Glutamatergic neuron (in vitro differentiated cells): ENCODE measurements around the gene MTIF2. TPM values are rescaled to one million over a fixed set of nuclear protein-coding genes. Genes with fewer than 3 reads are reported as not detected.
"Not testable (repeated sequence)": the region's sequence is repeated elsewhere in the genome, so short reads cannot be mapped to it uniquely, and the experiment has no call there.

ENCODE experiments used
- DNase-seq: peaks from one replicate; pipeline ENCODE4 v3.0.0; 2022
- H3K27ac Mint-ChIP-seq: one replicate; pipeline ENCODE4 v1.8.0; 2020; ENCODE audit warnings: mild to moderate bottlenecking, mixed read lengths, inconsistent platforms; ENCODE audit not compliant: unreplicated experiment
- H3K27me3 Mint-ChIP-seq: one replicate; pipeline ENCODE4 v1.8.0; 2020; ENCODE audit warnings: mild to moderate bottlenecking, moderate library complexity, mixed read lengths, inconsistent platforms; ENCODE audit not compliant: unreplicated experiment
- H3K36me3 Mint-ChIP-seq: one replicate; pipeline ENCODE4 v1.8.0; 2020; ENCODE audit warnings: mild to moderate bottlenecking, mixed read lengths, inconsistent platforms; ENCODE audit not compliant: unreplicated experiment
- H3K4me1 Mint-ChIP-seq: one replicate; pipeline ENCODE4 v1.8.0; 2020; ENCODE audit warnings: mild to moderate bottlenecking, low read depth, mixed read lengths, inconsistent platforms; ENCODE audit not compliant: unreplicated experiment
- H3K4me3 Mint-ChIP-seq: one replicate; pipeline ENCODE4 v1.8.0; 2020; ENCODE audit warnings: mild to moderate bottlenecking, mixed read lengths, inconsistent platforms; ENCODE audit not compliant: unreplicated experiment
- H3K9me3 Mint-ChIP-seq: one replicate; pipeline ENCODE4 v1.8.0; 2020; ENCODE audit warnings: mild to moderate bottlenecking, moderate library complexity, mixed read lengths, inconsistent platforms; ENCODE audit not compliant: unreplicated experiment
- total RNA-seq: library from RNA; stranded (reverse); fragmentation: NEBNext Ultra II Directional; extraction: Animal tissue kit (Norgen Biotek cat#: 25700); gene quantifications from one replicate; pipeline ENCODE4 v1.2.1, GENCODE V29; 2021; ENCODE audit not compliant: unreplicated experiment
- TF ChIP-seq, protein P1 (sequence below): fragments of 200-600 bp; sonication (generic); IDR thresholded peaks from one replicate; pipeline ENCODE4 v1.5.0; 2021; ENCODE audit not compliant: partially characterized antibody, unreplicated experiment

The MTIF2 gene
- total RNA-seq, 1 donor from 2014 or later, result 25.2 TPM

DNA sequence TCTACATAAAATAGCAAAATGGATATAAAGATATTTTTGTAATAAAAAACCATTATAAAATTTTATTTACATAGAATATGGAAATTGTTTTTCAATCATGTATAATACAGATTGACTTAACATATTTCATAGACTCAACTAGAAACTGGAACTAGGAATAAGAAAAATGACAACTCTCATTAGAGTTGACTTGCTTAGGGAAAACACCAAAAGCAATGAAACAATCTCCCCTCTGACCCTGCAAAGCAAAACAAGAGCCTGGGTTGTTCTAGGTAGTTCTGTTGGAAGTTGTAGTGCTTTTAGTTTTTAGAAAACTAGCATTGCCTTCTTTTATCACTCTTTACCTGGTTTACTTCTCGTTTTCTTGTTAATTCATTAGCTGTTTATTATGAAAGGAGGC is 32.2 kb upstream of the MTIF2 start:
- DNase-seq, result no peak

DNA sequence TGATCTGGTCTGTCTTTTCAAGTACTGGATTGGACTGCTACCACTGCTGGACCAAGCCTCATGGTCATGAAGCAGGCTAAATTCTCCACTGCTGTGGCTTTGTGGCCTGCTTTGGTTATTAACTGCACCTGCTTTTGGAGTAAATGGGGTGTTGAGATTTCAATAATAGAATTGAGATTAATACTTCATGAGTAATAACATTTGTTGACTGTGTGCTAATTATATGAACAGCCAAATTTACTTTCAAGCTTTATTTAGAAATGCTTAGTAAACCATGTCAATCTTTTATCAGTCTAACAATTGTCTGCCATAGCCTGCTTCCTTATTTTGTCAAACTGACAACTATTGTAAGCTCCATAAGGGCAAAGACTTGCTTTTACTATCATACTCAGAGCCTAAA is 27.4 kb upstream of the MTIF2 start:
- no peak overlapping the region for H3K4me3 Mint-ChIP-seq
- no peaks in the 10 kb centered on the region for H3K36me3 Mint-ChIP-seq
- H3K4me1 Mint-ChIP-seq, result peaks cover 3% of the 10 kb centered on the region
- DNase-seq, result no peak
- peaks cover 1% of the 10 kb centered on the region for H3K27me3 Mint-ChIP-seq
- no peak overlapping the region for H3K27ac Mint-ChIP-seq
- TF ChIP-seq, protein P1, sequence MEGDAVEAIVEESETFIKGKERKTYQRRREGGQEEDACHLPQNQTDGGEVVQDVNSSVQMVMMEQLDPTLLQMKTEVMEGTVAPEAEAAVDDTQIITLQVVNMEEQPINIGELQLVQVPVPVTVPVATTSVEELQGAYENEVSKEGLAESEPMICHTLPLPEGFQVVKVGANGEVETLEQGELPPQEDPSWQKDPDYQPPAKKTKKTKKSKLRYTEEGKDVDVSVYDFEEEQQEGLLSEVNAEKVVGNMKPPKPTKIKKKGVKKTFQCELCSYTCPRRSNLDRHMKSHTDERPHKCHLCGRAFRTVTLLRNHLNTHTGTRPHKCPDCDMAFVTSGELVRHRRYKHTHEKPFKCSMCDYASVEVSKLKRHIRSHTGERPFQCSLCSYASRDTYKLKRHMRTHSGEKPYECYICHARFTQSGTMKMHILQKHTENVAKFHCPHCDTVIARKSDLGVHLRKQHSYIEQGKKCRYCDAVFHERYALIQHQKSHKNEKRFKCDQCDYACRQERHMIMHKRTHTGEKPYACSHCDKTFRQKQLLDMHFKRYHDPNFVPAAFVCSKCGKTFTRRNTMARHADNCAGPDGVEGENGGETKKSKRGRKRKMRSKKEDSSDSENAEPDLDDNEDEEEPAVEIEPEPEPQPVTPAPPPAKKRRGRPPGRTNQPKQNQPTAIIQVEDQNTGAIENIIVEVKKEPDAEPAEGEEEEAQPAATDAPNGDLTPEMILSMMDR, result no peak
- H3K9me3 Mint-ChIP-seq, result no peaks in the 10 kb centered on the region

More for the DNA sequence above, 32.2 kb upstream of the MTIF2 start:
- H3K27ac Mint-ChIP-seq, result no peak overlapping the region
- H3K9me3 Mint-ChIP-seq, result no peaks in the 10 kb centered on the region
- no peaks in the 10 kb centered on the region for H3K27me3 Mint-ChIP-seq
- no peaks in the 10 kb centered on the region for H3K36me3 Mint-ChIP-seq
- H3K4me3 Mint-ChIP-seq, result no peak overlapping the region
- no peaks in the 10 kb centered on the region for H3K4me1 Mint-ChIP-seq
- TF ChIP-seq, protein P1, result no peak

- Mint-ChIP-seq H3K9me3 (peaks cover 13% of the 10 kb centered on the region), H3K4me1 (peaks cover 12% of the 10 kb centered on the region), H3K27ac (no peak overlapping the region), H3K36me3 (no peaks in the 10 kb centered on the region), H3K4me3 (peak overlapping the region; percentile 88), H3K27me3 (peaks cover 8% of the 10 kb centered on the region)
- DNase-seq, result no peak
- TF ChIP-seq, protein P1, result no peak
Observed at GRCh38 chr2:55283083-55283482, 14.1 kb upstream of the MTIF2 start.

DNA sequence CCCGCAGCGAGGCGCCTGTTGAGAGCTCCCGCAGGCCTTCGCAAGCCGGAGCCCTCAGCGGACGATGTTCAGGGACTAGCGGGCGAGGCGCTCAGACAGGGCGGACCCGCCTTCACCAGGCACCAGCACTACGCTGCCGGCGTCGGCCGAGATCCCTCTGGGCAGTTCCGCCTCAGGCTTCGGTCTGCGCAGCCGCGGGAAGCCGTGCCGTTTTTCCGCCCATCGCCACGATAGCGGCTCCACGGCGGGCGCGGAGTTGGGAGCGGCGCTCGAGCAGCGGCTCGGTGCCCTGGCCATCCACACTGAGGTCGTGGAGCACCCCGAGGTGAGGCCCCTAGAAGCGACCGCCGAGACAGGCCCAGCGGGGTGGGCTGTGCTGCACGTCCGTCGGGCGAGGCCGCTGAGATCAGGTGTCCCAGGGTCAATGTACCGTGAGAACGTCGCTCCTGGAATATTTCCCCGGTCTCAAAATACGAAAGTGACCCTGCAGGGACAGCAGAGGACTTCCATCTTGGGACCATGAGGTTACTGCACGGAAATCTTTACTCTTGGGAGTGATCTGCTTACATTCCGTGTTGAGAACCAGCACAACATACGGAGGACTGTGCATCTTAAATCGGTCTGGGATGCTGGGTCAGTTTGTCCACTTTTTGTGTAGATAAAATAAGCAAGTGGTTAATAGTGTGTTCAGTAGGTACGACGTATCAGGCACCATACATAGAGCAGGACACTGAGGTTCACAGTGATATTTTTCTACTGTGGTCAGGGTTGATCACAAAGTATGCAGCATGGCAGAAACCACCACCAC is 13.3 kb upstream of the MTIF2 start:
- Mint-ChIP-seq H3K4me1 (peaks cover 12% of the 10 kb centered on the region), H3K4me3 (peak overlapping the region; percentile 88), H3K27me3 (peaks cover 8% of the 10 kb centered on the region), H3K27ac (peak overlapping the region; percentile 94), H3K36me3 (no peaks in the 10 kb centered on the region), H3K9me3 (peaks cover 13% of the 10 kb centered on the region)
- DNase-seq, result peak; percentile 91
- TF ChIP-seq, protein P1, result no peak

DNA sequence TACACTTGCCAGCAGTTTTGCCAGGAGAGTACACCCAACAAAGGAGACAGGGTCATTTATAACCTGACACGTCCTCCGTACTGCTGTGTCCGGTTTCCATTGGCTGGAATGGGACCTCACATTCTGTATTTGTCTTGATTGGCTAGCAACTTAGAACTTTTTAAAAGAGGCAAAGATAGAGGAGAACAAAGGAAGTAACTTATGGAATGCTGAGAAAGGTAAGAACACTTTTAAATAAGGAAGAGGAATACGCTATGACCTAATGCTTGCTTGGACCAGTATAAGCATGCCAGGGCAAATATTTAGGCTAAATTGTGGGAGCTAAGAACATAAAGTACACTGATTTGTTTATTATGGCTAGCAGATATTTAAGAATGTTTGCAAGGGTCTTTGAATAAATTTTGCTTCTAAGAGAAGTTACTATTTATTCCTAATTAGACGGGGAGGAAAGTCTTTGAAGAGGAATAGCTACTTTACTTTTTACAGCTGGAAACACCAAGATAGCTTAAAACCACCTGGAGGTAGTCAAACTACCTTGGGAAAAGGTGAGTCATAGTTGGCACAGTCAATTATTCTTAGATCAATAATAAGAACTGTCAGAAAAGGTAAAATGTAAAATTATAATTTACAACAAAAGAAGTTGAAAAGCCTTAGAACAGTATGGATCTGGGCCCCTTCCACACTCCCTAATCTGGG is 12.0 kb upstream of the MTIF2 start:
- H3K27ac Mint-ChIP-seq, result peak overlapping the region; percentile 3
- H3K4me1 Mint-ChIP-seq, result peaks cover 12% of the 10 kb centered on the region
- H3K4me3 Mint-ChIP-seq, result peak overlapping the region; percentile 68
- not testable (repeated sequence) for H3K27me3 Mint-ChIP-seq, DNase-seq, H3K36me3 Mint-ChIP-seq
- H3K9me3 Mint-ChIP-seq, result peaks cover 13% of the 10 kb centered on the region

DNA sequence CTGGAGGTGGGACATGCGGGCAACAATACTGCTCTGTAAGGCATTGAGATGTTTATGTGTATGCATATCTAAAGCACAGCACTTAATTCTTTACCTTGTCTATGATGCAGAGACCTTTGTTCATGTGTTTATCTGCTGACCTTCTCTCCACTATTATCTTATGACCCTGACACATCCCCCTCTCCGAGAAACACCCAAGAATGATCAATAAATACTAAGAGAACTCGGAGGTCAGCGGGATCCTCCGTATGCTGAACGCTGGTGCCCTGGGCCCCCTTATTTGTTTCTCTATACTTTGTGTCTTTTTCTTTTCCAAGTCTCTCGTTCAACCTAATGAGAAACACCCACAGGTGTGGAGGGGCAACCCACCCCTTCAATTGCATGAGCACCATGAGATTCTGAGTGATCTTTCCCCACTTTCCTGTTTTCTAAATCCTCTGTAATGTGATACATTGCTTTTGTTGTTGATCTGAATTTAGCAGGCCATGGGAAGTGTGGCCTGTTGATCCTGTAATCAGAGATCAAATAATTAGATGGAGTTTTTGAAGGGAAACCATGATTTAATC is 10.9 kb upstream of the MTIF2 start:
- peaks cover 13% of the 10 kb centered on the region for H3K9me3 Mint-ChIP-seq
- H3K4me1 Mint-ChIP-seq, result peaks cover 12% of the 10 kb centered on the region
- peak overlapping the region; percentile 68 for H3K4me3 Mint-ChIP-seq
- DNase-seq, H3K27me3 Mint-ChIP-seq, H3K36me3 Mint-ChIP-seq: not testable (repeated sequence)
- H3K27ac Mint-ChIP-seq, result peak overlapping the region; percentile 96

GRCh38 chr2:55279214-55279835 is 10.3 kb upstream of the MTIF2 start:
- H3K27me3 Mint-ChIP-seq, H3K36me3 Mint-ChIP-seq: not testable (repeated sequence)
- Mint-ChIP-seq H3K27ac (peak overlapping the region; percentile 96), H3K4me3 (peak overlapping the region; percentile 68), H3K4me1 (peaks cover 12% of the 10 kb centered on the region), H3K9me3 (peaks cover 13% of the 10 kb centered on the region)
- DNase-seq, result peak; percentile 30
